GM10847 (cell line): ENCODE data around the gene PSMA8.

Experiments
- POLR2A ChIP-seq: IDR thresholded peaks from 2 replicates; pipeline ENCODE4 v1.6.1; 2011; ENCODE audit not compliant: insufficient read length; ENCODE audit errors: extremely low read depth

Gene PSMA8

DNA sequence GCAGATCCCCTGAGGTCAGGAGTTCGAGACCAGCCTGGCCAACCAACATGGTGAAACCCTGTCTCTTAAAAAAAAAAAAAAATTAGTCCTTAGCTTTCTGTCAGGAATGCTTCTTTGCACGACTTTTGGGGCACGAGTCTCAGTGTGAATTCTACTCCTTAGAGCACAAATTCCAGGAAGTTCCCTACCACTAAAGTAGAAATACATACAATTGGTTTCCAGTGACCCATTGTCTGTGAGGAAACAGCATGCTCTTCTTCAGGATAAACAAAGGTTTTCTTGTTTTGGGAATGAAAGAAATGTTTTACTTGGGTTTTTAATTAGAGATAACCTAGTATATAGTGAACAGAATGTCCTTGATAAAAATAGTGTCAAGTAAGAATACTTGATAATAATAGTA, 23.7 kb downstream of the PSMA8 start:
- TF ChIP-seq POLR2A, result no peak

DNA sequence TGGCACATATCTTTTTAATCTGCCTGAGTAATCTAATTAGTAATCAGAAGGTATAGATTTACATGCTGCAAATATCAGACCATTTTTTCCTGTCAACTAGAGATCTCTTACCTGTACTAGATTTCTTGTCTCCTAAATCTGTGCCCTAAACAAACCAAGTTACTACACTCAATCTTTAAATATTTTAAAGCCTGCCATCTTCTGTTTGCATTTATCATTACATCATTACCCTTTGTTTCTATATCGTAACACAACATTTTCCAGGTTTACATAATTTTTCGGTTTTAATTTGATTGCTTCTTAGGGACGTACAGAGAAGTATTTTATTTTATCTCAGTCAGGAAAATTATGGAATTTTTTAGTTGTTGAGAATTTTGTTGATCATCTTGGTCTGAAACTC, 25.7 kb downstream of the PSMA8 start:
- no peak for TF ChIP-seq POLR2A

DNA sequence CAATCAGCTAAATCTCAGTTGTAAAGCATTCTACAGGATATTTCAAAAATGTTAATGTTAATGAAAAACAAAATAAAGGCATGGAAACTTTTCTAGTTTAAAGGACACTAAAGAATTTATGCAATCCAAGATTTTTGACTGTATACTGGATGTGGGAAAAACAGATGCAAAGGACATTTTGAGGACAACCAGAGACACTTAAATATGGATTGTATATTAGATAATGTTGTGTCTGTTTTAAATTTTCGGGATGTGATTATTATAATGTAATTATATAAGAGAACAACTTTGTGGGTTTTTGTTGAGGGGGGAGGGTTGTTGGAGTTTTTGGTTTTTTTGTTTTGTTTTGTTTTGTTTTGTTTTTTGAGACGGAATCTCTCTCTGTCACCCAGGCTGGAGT, 30.9 kb downstream of the PSMA8 start:
- TF ChIP-seq POLR2A, result no peak

DNA sequence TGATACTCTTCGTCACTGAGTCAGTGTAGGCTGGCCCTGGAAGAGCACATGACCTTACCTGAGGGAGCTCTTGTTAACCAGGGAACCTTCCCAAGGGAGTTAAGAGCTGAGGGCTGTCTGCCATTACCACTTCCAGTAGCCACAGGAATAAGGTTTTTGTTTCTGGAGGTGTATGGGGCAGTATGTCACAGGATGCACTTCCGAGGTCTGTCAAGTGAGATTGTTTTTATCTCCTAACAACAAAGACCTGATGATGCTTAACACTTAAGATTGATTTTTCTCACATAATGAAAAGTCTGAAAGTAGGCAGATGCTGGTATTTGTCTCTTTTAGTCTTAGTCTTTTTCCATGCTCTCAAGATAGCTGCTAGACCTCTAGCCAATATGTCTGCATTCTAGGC, 41.8 kb downstream of the PSMA8 start:
- TF ChIP-seq POLR2A, result no peak

DNA sequence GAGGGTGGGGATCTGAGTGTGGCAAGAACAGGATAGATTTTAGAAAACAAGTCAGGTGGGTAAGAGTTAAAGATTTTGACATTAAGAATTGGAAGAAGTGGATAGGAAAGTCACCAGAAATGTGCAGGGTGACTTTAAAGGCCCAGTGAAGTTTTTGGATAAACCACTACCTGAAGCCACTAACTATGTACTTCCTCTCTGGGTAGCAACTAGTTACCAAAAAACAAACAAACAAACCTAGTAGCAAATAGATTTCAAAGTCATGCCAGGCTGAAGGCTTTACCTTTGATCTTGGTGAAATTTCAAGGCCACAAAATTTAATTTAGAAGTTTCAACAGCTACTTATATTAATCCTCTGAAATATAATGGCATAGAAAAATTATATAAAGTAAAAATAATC, 42.5 kb downstream of the PSMA8 start:
- no peak for TF ChIP-seq POLR2A

DNA sequence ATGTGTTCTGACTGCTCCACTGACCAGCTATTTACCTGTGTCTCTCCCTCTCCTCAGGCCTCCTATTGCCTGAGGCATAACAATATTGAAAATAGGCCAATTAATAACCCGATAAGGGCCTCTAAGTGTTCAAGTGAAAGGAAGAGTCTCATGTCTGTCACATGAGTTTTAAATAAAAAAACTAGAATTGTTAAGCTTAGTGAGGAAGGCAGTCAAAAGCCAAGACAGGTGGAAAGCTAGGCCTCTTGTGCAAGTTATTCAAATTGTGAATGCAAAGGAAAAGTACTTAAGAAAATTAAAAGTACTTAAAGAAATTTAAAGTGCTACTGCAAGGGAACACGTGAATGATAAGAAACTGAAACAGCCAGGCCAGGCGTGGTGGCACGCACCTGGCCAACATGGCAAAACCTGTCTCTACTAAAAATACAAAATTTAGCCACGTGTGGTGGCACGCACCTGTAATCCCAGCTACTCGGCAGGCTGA, 47.7 kb downstream of the PSMA8 start:
- TF ChIP-seq POLR2A, result no peak

DNA sequence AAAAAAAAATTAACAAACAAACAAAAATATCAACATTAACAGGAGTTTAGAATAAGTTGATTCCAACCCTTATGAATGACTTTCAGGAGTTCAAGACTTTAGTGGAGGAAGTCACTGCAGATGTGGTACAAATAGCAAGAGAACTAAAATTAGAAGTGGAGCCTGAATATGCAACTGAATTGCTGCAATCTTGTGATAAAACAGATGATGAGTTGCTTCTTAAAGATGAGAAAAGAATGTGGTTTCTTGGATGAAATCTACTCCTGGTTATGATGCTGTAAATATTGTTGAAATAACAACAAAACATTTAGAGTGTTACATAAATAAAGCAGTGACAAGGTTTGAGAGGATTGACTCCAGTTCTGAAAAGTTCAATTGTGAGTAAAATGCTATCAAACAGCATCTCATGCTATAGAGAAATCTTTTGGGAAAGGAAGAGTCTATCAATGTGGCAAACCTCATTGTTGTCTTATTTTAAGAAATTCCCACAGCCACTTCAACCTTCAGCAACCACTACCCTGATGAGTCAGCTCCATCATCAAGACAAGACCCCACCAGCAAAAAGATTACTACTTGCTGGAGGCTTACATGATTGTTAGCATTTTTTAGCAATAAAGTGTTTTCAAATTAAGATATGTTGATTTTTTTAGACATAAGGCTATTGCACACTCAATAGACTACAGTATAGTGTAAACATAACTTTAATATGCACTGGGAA, 49.9 kb downstream of the PSMA8 start:
- TF ChIP-seq POLR2A, result no peak

DNA sequence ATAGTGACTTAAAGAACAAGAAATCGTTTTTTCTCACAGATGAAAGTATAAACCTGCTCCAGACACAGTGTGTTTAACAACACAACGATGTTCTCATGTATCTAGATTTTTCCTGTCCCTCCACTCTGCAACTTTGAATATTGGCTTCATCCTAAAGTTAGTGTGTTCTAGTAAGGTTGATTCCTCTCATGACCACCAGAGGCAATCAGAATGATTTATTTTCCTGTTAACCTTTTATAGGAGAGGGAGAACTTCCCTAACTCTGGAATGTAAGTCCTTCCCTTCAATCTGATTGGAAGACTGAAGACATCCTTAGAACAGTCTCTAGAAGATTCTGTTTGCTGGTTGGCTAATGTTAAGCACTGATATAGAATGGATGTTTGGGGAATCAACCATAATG, 51.6 kb downstream of the PSMA8 start:
- no peak for TF ChIP-seq POLR2A

DNA sequence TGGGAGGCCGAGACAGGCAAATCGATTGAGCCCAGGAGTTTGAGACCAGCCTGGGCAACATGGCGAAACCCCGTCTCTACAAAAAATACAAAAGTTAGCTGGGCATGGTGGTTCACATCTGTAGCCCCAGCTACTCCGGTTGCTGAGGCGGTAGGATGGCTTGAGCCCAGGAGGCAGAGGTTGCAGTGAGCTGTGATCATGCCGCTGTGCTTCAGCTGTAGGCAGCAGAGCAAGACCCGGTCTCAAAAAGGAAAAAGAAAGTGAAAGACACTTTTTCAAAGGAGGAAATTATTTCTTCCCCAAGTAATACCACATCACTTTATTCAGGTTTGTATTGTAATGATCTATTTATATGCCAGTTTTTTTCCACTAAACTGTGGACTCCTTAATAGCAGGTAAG, 56.8 kb downstream of the PSMA8 start:
- no peak for TF ChIP-seq POLR2A

DNA sequence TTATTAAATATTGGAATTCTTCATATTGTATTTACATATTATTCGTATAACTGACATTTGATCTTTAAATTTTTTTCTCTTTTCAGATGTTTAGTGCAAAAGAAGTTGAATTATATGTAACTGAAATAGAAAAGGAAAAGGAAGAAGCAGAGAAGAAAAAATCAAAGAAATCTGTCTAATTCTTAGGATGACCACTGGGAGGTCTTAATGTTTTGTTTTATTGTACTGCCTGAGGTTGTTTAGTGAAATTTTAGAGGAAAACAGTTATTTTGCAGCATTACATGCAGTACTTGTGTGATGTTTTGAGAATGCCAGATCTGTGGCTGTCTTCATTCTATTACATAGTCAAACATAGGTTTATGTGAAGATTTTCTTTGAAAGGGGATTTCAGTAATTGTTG, 58.6 kb downstream of the PSMA8 start:
- TF ChIP-seq POLR2A, result no peak

DNA sequence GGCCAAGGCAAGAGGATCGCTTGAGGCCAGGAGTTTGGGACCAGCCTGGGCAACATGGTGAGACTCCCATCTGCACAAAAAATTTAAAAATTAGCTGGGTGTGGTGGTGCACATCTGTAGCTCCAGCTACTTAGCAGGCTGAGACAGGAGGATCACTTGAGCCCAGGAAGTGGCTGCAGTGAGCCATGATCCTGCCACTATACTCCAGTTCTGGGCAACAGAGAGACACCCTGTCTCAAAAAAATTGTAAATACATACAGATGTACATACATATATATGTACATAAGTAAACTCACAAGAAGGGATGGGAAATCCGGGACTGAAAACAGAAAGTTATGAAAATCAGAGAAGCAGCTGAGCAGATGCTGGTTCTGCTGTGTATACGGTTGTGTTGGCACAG, 62.9 kb downstream of the PSMA8 start:
- TF ChIP-seq POLR2A, result no peak

DNA sequence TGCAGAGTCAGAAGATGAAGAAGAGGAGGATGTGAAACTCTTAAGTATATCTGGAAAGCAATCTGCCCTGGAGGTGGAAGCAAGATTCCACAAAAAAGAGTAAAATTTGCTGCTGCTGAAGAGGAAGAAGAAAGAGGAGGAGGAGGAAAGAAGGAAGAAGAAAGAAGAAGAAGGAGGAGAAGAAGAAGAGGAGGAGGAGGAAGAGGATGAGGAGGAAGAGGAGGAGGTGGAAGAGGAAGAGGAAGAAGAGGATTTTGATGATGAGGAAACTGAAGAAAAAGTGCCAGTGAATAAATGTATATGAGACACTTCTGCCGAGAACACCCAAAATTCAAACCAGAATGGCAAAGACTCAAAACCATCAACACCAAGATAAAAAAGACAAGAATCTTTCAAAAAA, 71.6 kb downstream of the PSMA8 start:
- TF ChIP-seq POLR2A, result no peak

DNA sequence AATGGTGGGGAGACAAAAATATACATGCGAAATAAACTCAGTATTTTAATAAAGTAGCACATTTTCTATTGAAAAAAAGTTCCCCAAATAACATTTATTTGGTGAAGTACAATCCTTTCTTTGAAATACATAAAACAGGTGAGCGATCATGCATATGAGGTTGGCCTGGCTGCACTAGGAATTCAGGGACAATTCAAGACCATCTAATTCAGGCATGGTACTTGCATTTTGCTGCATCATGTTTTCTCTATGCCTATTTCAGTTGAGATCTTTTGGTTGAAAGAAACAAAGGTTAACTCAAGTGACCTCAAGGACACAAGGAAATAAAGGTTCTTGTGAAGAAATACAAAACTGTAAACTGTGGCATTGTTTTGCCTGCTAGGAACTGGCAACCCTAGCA, 72.8 kb downstream of the PSMA8 start:
- TF ChIP-seq POLR2A, result no peak

DNA sequence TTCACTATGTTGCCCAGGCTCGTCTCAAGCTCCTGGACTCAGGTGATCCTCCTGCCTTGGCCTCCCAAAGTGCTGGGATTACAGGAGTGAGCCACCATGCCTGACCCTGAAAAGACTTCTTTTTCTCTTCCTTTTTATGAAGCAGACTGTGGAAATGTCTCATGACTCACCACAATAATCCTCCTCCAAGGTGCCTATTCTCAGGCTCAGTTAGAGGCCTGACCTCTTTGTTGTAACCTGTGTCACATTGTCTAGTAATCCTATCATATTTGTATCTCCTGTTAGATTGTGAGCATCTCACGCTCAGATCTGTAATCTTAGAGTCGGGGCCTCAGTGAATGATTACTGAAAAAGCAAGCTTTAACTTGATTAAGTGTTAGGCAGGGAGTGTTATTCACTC, 74.3 kb downstream of the PSMA8 start:
- no peak for TF ChIP-seq POLR2A

DNA sequence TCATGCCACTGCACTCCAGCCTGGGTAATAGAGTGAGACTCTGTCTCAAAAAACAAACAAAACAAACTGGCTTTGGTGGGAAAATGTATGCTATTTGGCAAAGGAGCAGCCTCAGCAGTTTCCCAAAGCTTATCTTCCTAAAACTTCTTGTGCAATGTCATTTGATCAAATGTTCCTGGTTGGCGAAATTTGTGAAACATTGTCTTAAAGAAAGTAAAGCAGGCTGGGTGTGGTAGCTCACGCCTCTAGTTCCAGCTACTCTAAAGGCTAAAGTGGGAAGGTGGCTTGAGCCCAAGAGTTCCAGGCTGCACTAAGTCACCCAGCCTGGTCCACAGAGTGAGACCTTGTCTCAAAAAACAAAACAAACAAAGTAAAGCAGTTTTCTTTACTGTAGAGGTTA, 75.3 kb downstream of the PSMA8 start:
- no peak for TF ChIP-seq POLR2A

DNA sequence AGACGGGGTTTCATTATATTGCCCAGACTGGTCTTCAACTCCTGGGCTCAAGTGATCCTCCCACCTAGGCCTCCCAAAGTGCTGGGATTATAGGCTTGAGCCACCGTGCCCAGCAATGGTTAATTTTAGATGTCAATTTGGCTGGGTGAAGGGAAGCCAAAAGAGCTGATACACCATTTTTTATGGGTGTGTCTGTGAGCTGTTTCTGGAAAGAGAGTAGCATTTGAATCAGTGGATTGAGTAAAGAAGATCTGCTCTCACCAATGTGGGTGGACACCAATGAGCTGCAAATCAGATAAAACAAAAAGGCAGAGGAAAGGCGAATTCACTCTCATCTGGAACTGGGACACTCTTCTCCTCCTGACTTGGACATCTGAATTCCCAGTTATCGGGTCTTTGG, 76.5 kb downstream of the PSMA8 start:
- TF ChIP-seq POLR2A, result no peak

DNA sequence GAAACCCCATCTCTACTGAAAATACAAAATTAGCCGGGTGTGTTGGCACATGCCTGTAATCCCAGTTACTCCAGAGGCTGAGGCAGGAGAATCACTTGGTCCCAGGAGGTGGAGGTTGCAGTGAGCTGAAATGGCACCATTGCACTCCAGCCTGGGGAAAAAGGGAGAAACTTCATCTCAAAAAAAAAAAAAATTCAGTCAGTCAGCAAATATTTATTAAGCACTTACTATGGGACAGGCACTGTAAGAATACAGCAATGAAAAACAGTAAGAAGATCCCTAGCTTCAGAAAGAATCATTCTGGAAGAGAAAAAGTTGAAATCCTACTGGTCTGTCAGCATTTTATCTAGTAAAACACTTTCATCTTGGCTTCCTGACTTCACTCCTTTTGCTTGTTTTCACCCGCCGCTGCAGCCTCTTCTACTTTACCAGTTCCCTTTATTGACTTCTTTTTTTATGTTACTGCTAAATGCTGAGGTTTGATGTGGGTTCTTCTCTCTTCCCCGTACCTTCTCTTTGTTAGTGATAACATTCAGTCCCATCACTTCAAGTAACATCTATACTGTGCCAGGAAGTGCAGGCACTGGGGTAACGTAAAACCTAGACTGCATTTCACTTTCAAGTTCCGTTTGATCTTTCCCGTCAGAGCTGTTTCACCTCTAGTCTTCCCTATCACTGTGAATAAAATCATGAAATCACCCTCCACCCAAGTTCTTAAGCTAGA, 81.7 kb downstream of the PSMA8 start:
- no peak for TF ChIP-seq POLR2A

DNA sequence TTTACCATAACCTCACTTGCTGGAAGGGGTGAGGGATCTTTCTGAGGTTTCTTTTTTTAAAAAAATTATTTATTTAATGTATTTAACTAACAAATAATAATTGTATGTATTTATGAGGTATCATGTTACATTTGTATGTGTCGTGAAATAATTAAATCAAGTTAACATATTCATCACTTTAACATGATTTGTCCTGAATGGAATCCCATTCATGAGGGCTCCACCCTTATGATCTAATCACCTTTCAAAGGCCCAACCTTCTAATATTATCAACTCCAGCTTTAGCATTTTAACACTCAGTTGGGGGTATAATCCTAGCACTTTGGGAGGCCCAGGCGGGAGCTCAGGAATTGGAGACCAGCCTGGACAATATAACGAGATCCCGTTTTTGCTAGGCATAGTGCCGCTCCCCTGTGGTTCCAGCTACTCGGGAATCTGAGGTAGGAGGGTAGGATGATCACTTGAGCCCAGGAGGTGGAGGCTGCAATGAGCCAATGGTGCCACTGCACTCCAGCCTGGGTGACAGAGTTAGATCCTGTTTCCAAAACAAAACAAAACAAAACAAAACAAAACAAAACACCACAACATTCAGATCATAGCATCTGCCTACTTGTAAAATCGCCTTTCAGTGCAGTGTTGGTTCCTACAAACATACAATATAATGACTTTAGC, 91.5 kb downstream of the PSMA8 start:
- no peak for TF ChIP-seq POLR2A
